SK-N-MC (cell line): Measurements from ENCODE around the gene APOBEC3A.

Source experiments
- EZH2 ChIP-seq: fragments of 200-600 bp; sonication (generic); IDR thresholded peaks from one replicate; pipeline ENCODE4 v1.6.1; 2017; ENCODE audit warnings: antibody characterized with exemption
- FOXP2 ChIP-seq: optimal IDR thresholded peaks from 2 replicates; pipeline ENCODE3; 2011; ENCODE audit warnings: mild to moderate bottlenecking, moderate library complexity; ENCODE audit not compliant: insufficient read depth; ENCODE audit errors: extremely low read length, control extremely low read depth
- POLR2AphosphoS5 ChIP-seq: IDR thresholded peaks from 2 replicates; pipeline ENCODE4 v1.6.1; 2012; ENCODE audit warnings: mild to moderate bottlenecking, low read depth, low read length, borderline replicate concordance

- TF ChIP-seq POLR2AphosphoS5 (no peak), FOXP2 (no peak), EZH2 (no peak)
Measured at GRCh38 chr22:38937541-38937940, 19.9 kb upstream of the APOBEC3A start.
